Gastroesophageal sphincter (tissue), 3 donors: Measurements from ENCODE around the gene ARMC12.

Experiments
- CTCF ChIP-seq, 4 experiments: fragments of 200-600 bp in 2 of 4; fragments of 450-650 bp in 2 of 4; sonication (generic) in 1 of 4; IDR thresholded peaks; one replicate each; pipeline ENCODE4 v1.5.1; 2017 to 2019; ENCODE audit warnings: antibody characterized with exemption in 4 of 4, mild to moderate bottlenecking in 2 of 4, moderate library complexity in 2 of 4
- EP300 ChIP-seq: sonication (generic); formaldehyde crosslinking; IDR thresholded peaks from one replicate; pipeline ENCODE4 v1.6.1; 2017; ENCODE audit warnings: antibody characterized with exemption, mild to moderate bottlenecking
- POLR2A ChIP-seq, 2 donors: fragments of 450-650 bp; IDR thresholded peaks; one replicate each; pipeline ENCODE4 v1.6.1; 2017; ENCODE audit warnings: antibody characterized with exemption in 2 of 2, mild to moderate bottlenecking in 2 of 2, moderate library complexity in 1 of 2
- POLR2AphosphoS5 ChIP-seq: sonication (generic); formaldehyde crosslinking; IDR thresholded peaks from one replicate; pipeline ENCODE4 v1.6.1; 2017; ENCODE audit warnings: antibody characterized with exemption

DNA sequence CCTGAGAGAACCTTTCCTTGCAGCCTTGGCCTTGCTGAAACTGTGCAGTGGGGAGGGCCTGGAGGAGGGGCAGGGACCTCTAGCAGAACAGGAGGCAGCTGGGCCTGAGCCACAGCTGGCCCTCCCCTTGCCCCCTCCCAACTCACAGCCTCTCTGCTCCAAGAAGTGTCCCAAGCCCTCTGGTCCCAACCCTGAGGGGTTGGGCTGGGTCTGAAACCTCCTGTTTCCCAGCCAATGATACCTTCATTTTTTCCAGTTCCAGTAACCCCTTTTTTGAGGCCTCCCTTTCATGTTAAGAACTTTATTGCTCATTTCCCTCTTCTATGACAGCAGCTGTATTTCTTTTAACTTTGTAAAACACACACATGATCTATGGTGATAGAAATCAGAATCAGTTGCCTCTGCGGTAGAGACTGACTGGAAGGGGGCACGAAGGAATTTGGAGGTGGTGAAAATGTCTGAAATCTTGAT, 17.9 kb upstream of the ARMC12 start:
- TF ChIP-seq CTCF (IDR thresholded peaks at IDR 0.05) (no peak), POLR2AphosphoS5 (no peak), EP300 (no peak), POLR2A (IDR thresholded peaks at IDR 0.05) (no peak)
